H7 (cell line): ENCODE results near the gene NOL6. TPM values are rescaled to one million over a fixed set of nuclear protein-coding genes. Genes with fewer than 3 reads are reported as not detected.
"Not testable (repeated sequence)": the region's sequence is repeated elsewhere in the genome, so short reads cannot be mapped to it uniquely, and the experiment has no call there.

Experiments
- DNase-seq: peaks from one replicate; pipeline ENCODE4 v3.0.0; 2012
- H3K27me3 ChIP-seq: 2 replicates; pipeline ENCODE4 v1.6.0; 2011; ENCODE audit warnings: mild to moderate bottlenecking, low read length; ENCODE audit not compliant: control insufficient read depth, insufficient read depth
- H3K36me3 ChIP-seq: replicated peaks from 2 replicates; pipeline ENCODE4 v1.5.1; 2011; ENCODE audit warnings: low read length; ENCODE audit not compliant: control insufficient read depth, insufficient read depth
- H3K4me3 ChIP-seq: 2 replicates; pipeline ENCODE4 v1.5.1; 2011; ENCODE audit warnings: low read depth, mild to moderate bottlenecking, control low read depth, low read length, moderate library complexity; ENCODE audit not compliant: insufficient read depth
- total RNA-seq: library from RNA; depleted of rRNA; stranded (reverse); fragments of >200 nt; shearing (Covaris generic); gene quantifications from 2 replicates; pipeline ENCODE4 v1.2.3, GENCODE V29; 2014

NOL6 gene
- total RNA-seq, 1 experiment from 2014 or later = 53.9 TPM

- peaks cover 74% of the 10 kb centered on the region for H3K36me3 ChIP-seq
- peak; percentile 15 for DNase-seq
- H3K27me3 ChIP-seq = no peaks in the 10 kb centered on the region
- no peak overlapping the region for H3K4me3 ChIP-seq
Observed at GRCh38 chr9:33465096-33465495, 8.6 kb downstream of the NOL6 start.

- Histone ChIP-seq H3K27me3 (no peaks in the 10 kb centered on the region), H3K4me3 (no peak overlapping the region), H3K36me3 (peaks cover 66% of the 10 kb centered on the region)
- peak; percentile 13 for DNase-seq
Observed at GRCh38 chr9:33464045-33464636, 9.6 kb downstream of the NOL6 start.

- no peak for DNase-seq
- Histone ChIP-seq H3K36me3 (peaks cover 57% of the 10 kb centered on the region), H3K4me3 (no peak overlapping the region), H3K27me3 (no peaks in the 10 kb centered on the region)
Observed at GRCh38 chr9:33463151-33463550, 10.6 kb downstream of the NOL6 start.

GRCh38 chr9:33461492-33461891 lies 12.2 kb downstream of the NOL6 start:
- Histone ChIP-seq H3K36me3 (peaks cover 47% of the 10 kb centered on the region), H3K4me3 (no peak overlapping the region), H3K27me3 (no peaks in the 10 kb centered on the region)
- DNase-seq = no peak

- Histone ChIP-seq H3K27me3 (no peaks in the 10 kb centered on the region), H3K36me3 (peaks cover 41% of the 10 kb centered on the region), H3K4me3 (no peak overlapping the region)
- DNase-seq = no peak
Observed at GRCh38 chr9:33460854-33461253, 12.9 kb downstream of the NOL6 start.

- DNase-seq = no peak
- peaks cover 24% of the 10 kb centered on the region for H3K36me3 ChIP-seq
- no peak overlapping the region for H3K4me3 ChIP-seq
- H3K27me3 ChIP-seq = no peaks in the 10 kb centered on the region
Observed at GRCh38 chr9:33459115-33459514, 14.6 kb downstream of the NOL6 start.

GRCh38 chr9:33458444-33458843 lies 15.3 kb downstream of the NOL6 start:
- peaks cover 18% of the 10 kb centered on the region for H3K36me3 ChIP-seq
- DNase-seq = no peak
- no peak overlapping the region for H3K4me3 ChIP-seq
- no peaks in the 10 kb centered on the region for H3K27me3 ChIP-seq

- no peak for DNase-seq
- no peaks in the 10 kb centered on the region for H3K36me3 ChIP-seq
- no peaks in the 10 kb centered on the region for H3K27me3 ChIP-seq
- no peak overlapping the region for H3K4me3 ChIP-seq
Observed at GRCh38 chr9:33455945-33456344, 17.8 kb downstream of the NOL6 start.

- H3K36me3 ChIP-seq, DNase-seq, H3K27me3 ChIP-seq, H3K4me3 ChIP-seq: not testable (repeated sequence)
Observed at GRCh38 chr9:33455456-33455855, 18.3 kb downstream of the NOL6 start.

- H3K36me3 ChIP-seq, H3K27me3 ChIP-seq, DNase-seq, H3K4me3 ChIP-seq: not testable (repeated sequence)
Observed at GRCh38 chr9:33454661-33455026, 19.1 kb downstream of the NOL6 start.

- no peak for DNase-seq
- H3K4me3 ChIP-seq = no peak overlapping the region
- H3K27me3 ChIP-seq = no peaks in the 10 kb centered on the region
- H3K36me3 ChIP-seq = no peaks in the 10 kb centered on the region
Observed at GRCh38 chr9:33453999-33454660, 19.6 kb downstream of the NOL6 start.

GRCh38 chr9:33453286-33453860 lies 20.4 kb downstream of the NOL6 start:
- no peak for DNase-seq
- H3K27me3 ChIP-seq = peaks cover 2% of the 10 kb centered on the region
- no peaks in the 10 kb centered on the region for H3K36me3 ChIP-seq
- H3K4me3 ChIP-seq = no peak overlapping the region

- Histone ChIP-seq H3K36me3 (no peaks in the 10 kb centered on the region), H3K27me3 (peaks cover 8% of the 10 kb centered on the region), H3K4me3 (no peak overlapping the region)
- peak; percentile 89 for DNase-seq
Observed at GRCh38 chr9:33452828-33453271, 20.9 kb downstream of the NOL6 start.

- H3K27me3 ChIP-seq = peaks cover 17% of the 10 kb centered on the region
- no peaks in the 10 kb centered on the region for H3K36me3 ChIP-seq
- no peak for DNase-seq
- H3K4me3 ChIP-seq = no peak overlapping the region
Observed at GRCh38 chr9:33450621-33451146, 23.0 kb downstream of the NOL6 start.

GRCh38 chr9:33449715-33450114 lies 24.0 kb downstream of the NOL6 start:
- no peaks in the 10 kb centered on the region for H3K36me3 ChIP-seq

More at GRCh38 chr9:33449715-33450114, 24.0 kb downstream of the NOL6 start:
- no peak for DNase-seq
- Histone ChIP-seq H3K27me3 (peaks cover 17% of the 10 kb centered on the region), H3K4me3 (no peak overlapping the region)
